ENCODE measurements around the gene C3AR1. TPM values are rescaled to one million over a fixed set of nuclear protein-coding genes. Genes with fewer than 3 reads are reported as not detected.

Gene C3AR1
- total RNA-seq, 1 experiment from 2014 or later = not detected

DNA sequence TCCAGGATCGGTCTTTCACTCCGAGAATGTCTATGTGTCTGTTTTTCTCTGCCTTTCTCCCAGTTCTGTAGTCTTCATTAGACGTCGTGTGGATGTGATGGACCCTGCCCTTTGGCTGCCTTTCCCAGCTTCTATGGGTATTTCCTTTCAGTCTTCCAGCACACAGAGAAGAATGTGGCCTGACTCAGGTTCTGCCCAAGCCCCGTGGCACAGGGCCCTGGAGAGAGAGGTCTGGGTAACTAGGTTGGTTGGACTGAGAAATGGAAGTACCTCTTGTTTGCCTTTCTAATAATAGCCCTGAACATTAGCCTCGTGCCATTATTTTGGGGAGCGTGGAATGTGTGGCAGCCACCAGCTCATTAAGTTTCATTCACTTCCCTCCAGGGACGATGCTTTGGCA lies 29.8 kb downstream of the C3AR1 start:
- no peak for ATAC-seq
- no TSS peak for BruUV-seq (replicated peaks)
- Histone ChIP-seq H3K36me3 (ENCODE audit: control insufficient read depth, insufficient read depth, low read length) (no peaks in the 10 kb centered on the region; the same call in 1 of the 2 replicates), H3K27ac (ENCODE audit: low read length) (no peak overlapping the region), H3K27me3 (ENCODE audit: control insufficient read depth, insufficient read depth, low read length) (no peaks in the 10 kb centered on the region), H3K9me3 (ENCODE audit: control insufficient read depth, insufficient read depth, low read depth, low read length) (no peaks in the 10 kb centered on the region), H3K4me1 (ENCODE audit: control insufficient read depth, insufficient read depth, low read length) (peaks cover 20% of the 10 kb centered on the region), H3K4me3 (ENCODE audit: low read depth in 2 of 2, low read length in 2 of 2) (no peak overlapping the region)
- DNase-seq (ENCODE audit: low read depth, low spot score) = no peak
- POLR2A ChIA-PET = no interaction called here
- in situ Hi-C loops (cut with HindIII; ENCODE audit: low pct_unique_long_range_greater_than_20kb, low sequenced_read_pairs) (no loop called here), intact Hi-C loops (cut with micrococcal nuclease; ENCODE audit: unreplicated experiment) (no loop called here)
- TF ChIP-seq POLR2AphosphoS5 (IDR thresholded peaks at IDR 0.05; ENCODE audit: low read depth, low read length) (no peak), TCF7L2 (IDR thresholded peaks at IDR 0.05; ENCODE audit: low read depth, low read length) (no peak), SIN3A (IDR thresholded peaks at IDR 0.05; ENCODE audit: borderline replicate concordance, insufficient read depth, low read depth, low read length) (no peak)
- TF ChIP-seq, protein P1, sequence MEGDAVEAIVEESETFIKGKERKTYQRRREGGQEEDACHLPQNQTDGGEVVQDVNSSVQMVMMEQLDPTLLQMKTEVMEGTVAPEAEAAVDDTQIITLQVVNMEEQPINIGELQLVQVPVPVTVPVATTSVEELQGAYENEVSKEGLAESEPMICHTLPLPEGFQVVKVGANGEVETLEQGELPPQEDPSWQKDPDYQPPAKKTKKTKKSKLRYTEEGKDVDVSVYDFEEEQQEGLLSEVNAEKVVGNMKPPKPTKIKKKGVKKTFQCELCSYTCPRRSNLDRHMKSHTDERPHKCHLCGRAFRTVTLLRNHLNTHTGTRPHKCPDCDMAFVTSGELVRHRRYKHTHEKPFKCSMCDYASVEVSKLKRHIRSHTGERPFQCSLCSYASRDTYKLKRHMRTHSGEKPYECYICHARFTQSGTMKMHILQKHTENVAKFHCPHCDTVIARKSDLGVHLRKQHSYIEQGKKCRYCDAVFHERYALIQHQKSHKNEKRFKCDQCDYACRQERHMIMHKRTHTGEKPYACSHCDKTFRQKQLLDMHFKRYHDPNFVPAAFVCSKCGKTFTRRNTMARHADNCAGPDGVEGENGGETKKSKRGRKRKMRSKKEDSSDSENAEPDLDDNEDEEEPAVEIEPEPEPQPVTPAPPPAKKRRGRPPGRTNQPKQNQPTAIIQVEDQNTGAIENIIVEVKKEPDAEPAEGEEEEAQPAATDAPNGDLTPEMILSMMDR (IDR thresholded peaks at IDR 0.05) = no peak
- TF ChIP-seq, protein P2, sequence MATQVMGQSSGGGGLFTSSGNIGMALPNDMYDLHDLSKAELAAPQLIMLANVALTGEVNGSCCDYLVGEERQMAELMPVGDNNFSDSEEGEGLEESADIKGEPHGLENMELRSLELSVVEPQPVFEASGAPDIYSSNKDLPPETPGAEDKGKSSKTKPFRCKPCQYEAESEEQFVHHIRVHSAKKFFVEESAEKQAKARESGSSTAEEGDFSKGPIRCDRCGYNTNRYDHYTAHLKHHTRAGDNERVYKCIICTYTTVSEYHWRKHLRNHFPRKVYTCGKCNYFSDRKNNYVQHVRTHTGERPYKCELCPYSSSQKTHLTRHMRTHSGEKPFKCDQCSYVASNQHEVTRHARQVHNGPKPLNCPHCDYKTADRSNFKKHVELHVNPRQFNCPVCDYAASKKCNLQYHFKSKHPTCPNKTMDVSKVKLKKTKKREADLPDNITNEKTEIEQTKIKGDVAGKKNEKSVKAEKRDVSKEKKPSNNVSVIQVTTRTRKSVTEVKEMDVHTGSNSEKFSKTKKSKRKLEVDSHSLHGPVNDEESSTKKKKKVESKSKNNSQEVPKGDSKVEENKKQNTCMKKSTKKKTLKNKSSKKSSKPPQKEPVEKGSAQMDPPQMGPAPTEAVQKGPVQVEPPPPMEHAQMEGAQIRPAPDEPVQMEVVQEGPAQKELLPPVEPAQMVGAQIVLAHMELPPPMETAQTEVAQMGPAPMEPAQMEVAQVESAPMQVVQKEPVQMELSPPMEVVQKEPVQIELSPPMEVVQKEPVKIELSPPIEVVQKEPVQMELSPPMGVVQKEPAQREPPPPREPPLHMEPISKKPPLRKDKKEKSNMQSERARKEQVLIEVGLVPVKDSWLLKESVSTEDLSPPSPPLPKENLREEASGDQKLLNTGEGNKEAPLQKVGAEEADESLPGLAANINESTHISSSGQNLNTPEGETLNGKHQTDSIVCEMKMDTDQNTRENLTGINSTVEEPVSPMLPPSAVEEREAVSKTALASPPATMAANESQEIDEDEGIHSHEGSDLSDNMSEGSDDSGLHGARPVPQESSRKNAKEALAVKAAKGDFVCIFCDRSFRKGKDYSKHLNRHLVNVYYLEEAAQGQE (IDR thresholded peaks at IDR 0.05; ENCODE audit: insufficient read depth in 1 of 2, low read depth in 2 of 2, low read length in 1 of 2) = no peak
- CTCF ChIA-PET = no interaction called here

- Histone ChIP-seq H3K27ac (ENCODE audit: low read length) (no peak overlapping the region), H3K4me3 (ENCODE audit: low read depth in 2 of 2, low read length in 2 of 2) (no peak overlapping the region), H3K9me3 (ENCODE audit: control insufficient read depth, insufficient read depth, low read depth, low read length) (no peaks in the 10 kb centered on the region), H3K27me3 (ENCODE audit: control insufficient read depth, insufficient read depth, low read length) (no peaks in the 10 kb centered on the region), H3K36me3 (ENCODE audit: control insufficient read depth, insufficient read depth, low read length) (no peaks in the 10 kb centered on the region; the same call in 1 of the 2 replicates), H3K4me1 (ENCODE audit: control insufficient read depth, insufficient read depth, low read length) (peaks cover 20% of the 10 kb centered on the region)
- intact Hi-C loops (cut with micrococcal nuclease; ENCODE audit: unreplicated experiment) (no loop called here), in situ Hi-C loops (cut with HindIII; ENCODE audit: low pct_unique_long_range_greater_than_20kb, low sequenced_read_pairs) (no loop called here)
- TF ChIP-seq SIN3A (IDR thresholded peaks at IDR 0.05; ENCODE audit: borderline replicate concordance, insufficient read depth, low read depth, low read length) (no peak), TCF7L2 (IDR thresholded peaks at IDR 0.05; ENCODE audit: low read depth, low read length) (no peak), POLR2AphosphoS5 (IDR thresholded peaks at IDR 0.05; ENCODE audit: low read depth, low read length) (no peak)
- TF ChIP-seq, protein P2 (IDR thresholded peaks at IDR 0.05; ENCODE audit: insufficient read depth in 1 of 2, low read depth in 2 of 2, low read length in 1 of 2) = no peak
- TF ChIP-seq, protein P1 (IDR thresholded peaks at IDR 0.05) = no peak
- POLR2A ChIA-PET = no interaction called here
- CTCF ChIA-PET = no interaction called here
- BruUV-seq (replicated peaks) = no TSS peak
- no peak for ATAC-seq
- DNase-seq (ENCODE audit: low read depth, low spot score) = no peak
Measured at GRCh38 chr12:8035440-8036010, 30.6 kb downstream of the C3AR1 start.
